Measurements from ENCODE around the gene SMAD1. TPM values are rescaled to one million over a fixed set of nuclear protein-coding genes. Genes with fewer than 3 reads are reported as not detected.
A peak's percentile ranks its signal among the peaks of the same experiment; 100 is the strongest.
"Not testable (repeated sequence)": the region's sequence is repeated elsewhere in the genome, so short reads cannot be mapped to it uniquely, and the experiment has no call there.

Gene SMAD1
- total RNA-seq, 1 donor from 2014 or later = 34.7 TPM

GRCh38 chr4:145527773-145528172 lies 46.1 kb downstream of the SMAD1 start:
- DNase-seq (ENCODE audit: low read depth) = no peak

GRCh38 chr4:145528601-145529000 lies 46.9 kb downstream of the SMAD1 start:
- DNase-seq (ENCODE audit: low read depth) = peak; percentile 87

- DNase-seq (ENCODE audit: low read depth) = no peak
Measured at GRCh38 chr4:145530189-145530588, 48.5 kb downstream of the SMAD1 start.

- DNase-seq (ENCODE audit: low read depth) = no peak
Measured at GRCh38 chr4:145530662-145531061, 49.0 kb downstream of the SMAD1 start.

GRCh38 chr4:145531223-145531622 lies 49.6 kb downstream of the SMAD1 start:
- no peak for DNase-seq (ENCODE audit: low read depth)

- no peak for DNase-seq (ENCODE audit: low read depth)
Measured at GRCh38 chr4:145531859-145532258, 50.2 kb downstream of the SMAD1 start.

- peak; percentile 40 for DNase-seq (ENCODE audit: low read depth)
Measured at GRCh38 chr4:145533001-145533400, 51.3 kb downstream of the SMAD1 start.

- DNase-seq (ENCODE audit: low read depth) = not testable (repeated sequence)
Measured at GRCh38 chr4:145533415-145533814, 51.8 kb downstream of the SMAD1 start.

- no peak for DNase-seq (ENCODE audit: low read depth)
Measured at GRCh38 chr4:145533961-145534360, 52.3 kb downstream of the SMAD1 start.

GRCh38 chr4:145535202-145535601 lies 53.5 kb downstream of the SMAD1 start:
- DNase-seq (ENCODE audit: low read depth) = no peak

- DNase-seq (ENCODE audit: low read depth) = no peak
Measured at GRCh38 chr4:145536044-145536443, 54.4 kb downstream of the SMAD1 start.

GRCh38 chr4:145538596-145538995 lies 56.9 kb downstream of the SMAD1 start:
- peak; percentile 58 for DNase-seq (ENCODE audit: low read depth)

GRCh38 chr4:145539671-145540070 lies 58.0 kb downstream of the SMAD1 start:
- DNase-seq (ENCODE audit: low read depth) = no peak

- DNase-seq (ENCODE audit: low read depth) = no peak
Measured at GRCh38 chr4:145540235-145540634, 58.6 kb downstream of the SMAD1 start.

- DNase-seq (ENCODE audit: low read depth) = no peak
Measured at GRCh38 chr4:145541346-145541745, 59.7 kb downstream of the SMAD1 start.

- DNase-seq (ENCODE audit: low read depth) = no peak
Measured at GRCh38 chr4:145545031-145545430, 63.4 kb downstream of the SMAD1 start.

- DNase-seq (ENCODE audit: low read depth) = peak; percentile 98
Measured at GRCh38 chr4:145545538-145546174, 64.0 kb downstream of the SMAD1 start.

- no peak for DNase-seq (ENCODE audit: low read depth)
Measured at GRCh38 chr4:145546175-145546915, 64.7 kb downstream of the SMAD1 start.

GRCh38 chr4:145551660-145552059 lies 70.0 kb downstream of the SMAD1 start:
- no peak for DNase-seq (ENCODE audit: low read depth)

- DNase-seq (ENCODE audit: low read depth) = no peak
Measured at GRCh38 chr4:145552181-145552822, 70.6 kb downstream of the SMAD1 start.

- no peak for DNase-seq (ENCODE audit: low read depth)
Measured at GRCh38 chr4:145553375-145553774, 71.7 kb downstream of the SMAD1 start.

- no peak for DNase-seq (ENCODE audit: low read depth)
Measured at GRCh38 chr4:145554691-145555090, 73.0 kb downstream of the SMAD1 start.

GRCh38 chr4:145557720-145558119 lies 76.1 kb downstream of the SMAD1 start:
- DNase-seq (ENCODE audit: low read depth) = peak; percentile 65
